ENCODE data around the gene NOVA1. TPM values are rescaled to one million over a fixed set of nuclear protein-coding genes. Genes with fewer than 3 reads are reported as not detected.
"Not testable (repeated sequence)": the region's sequence is repeated elsewhere in the genome, so short reads cannot be mapped to it uniquely, and the experiment has no call there.

The NOVA1 gene, protein sequence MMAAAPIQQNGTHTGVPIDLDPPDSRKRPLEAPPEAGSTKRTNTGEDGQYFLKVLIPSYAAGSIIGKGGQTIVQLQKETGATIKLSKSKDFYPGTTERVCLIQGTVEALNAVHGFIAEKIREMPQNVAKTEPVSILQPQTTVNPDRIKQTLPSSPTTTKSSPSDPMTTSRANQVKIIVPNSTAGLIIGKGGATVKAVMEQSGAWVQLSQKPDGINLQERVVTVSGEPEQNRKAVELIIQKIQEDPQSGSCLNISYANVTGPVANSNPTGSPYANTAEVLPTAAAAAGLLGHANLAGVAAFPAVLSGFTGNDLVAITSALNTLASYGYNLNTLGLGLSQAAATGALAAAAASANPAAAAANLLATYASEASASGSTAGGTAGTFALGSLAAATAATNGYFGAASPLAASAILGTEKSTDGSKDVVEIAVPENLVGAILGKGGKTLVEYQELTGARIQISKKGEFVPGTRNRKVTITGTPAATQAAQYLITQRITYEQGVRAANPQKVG
- total RNA-seq = under 1 TPM; 0.52 to 0.55 TPM
- not detected for polyA plus RNA-seq
- total RNA-seq = 0 to 0.17 (median 0.10) reads per million in 6 experiments

DNA sequence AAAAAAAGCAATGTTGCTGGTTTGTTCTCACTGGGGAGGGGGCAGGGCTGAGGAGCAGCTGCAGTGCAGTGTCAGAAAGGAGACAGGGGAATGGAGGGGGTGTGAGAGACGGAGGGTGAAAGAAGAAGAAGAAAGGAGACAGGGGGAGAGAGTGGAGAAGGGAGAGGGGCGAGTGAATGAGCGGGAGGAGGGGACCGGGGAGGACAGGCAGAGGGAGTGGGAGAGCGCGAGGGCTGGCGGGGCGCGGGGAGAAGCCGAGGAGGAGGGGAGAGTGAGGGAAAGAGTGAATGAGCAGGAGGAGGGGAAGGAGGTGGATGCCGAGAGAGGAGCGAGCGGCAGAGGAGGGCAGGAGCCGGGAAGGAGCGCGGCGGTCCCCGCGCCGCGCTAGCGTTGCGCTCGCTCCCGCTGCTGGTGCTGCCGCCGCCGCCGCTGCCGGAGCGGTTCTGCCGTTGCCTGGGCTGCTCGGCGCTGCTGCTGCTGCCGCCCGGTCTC, at the start of gene NOVA1:
Gene NOVA1, minus strand, starts transcription at position 445 of the 492 bp plus-strand sequence. CDS start 597 bp downstream, outside the sequence.
- ATAC-seq (peak in 1 of 2 donors; percentile 6), DNase-seq (no peak)
- POLR2A ChIA-PET = no interaction called here
- H3K4me1 Mint-ChIP-seq = peaks cover 0 to 3% (median 1%) of the 10 kb centered on the region in 4 donors
- H3K9me3 Mint-ChIP-seq = peaks cover 0 to 25% (median 10%) of the 10 kb centered on the region in 9 donors
- H3K27ac Mint-ChIP-seq = peak within 1 kb of the TSS in 3 of 10 donors; percentile 53 to 84 (median 66)
- peak within 1 kb of the TSS; percentile 22 to 79 (median 50) for H3K4me3 Mint-ChIP-seq
- H3K36me3 Mint-ChIP-seq = peaks cover 2 to 28% (median 7%) of the 10 kb centered on the region in 3 donors
- H3K27me3 Mint-ChIP-seq = peaks cover 23 to 43% (median 32%) of the 10 kb centered on the region in 5 donors

DNA sequence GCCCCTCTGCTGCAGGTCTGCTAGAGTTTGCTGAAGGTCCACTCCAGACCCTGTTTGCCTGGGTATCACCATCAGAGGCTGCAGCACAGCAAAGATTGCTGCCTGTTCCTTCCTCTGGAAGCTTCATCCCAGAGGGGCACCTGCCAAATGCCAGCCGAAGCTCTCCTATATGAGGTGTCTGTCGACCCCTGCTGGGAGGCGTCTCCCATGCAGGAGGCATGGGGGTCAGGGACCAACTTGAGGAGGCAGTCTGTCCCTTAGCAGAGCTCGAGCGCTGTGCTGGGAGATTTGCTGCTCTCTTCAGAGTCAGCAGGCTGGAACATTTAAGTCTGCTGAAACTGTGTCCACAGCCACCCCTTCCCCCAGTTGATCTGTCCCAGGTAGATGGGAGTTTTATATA, 47.2 kb upstream of the NOVA1 start:
- H3K27me3 Mint-ChIP-seq, POLR2A ChIA-PET, DNase-seq, ATAC-seq, H3K4me3 Mint-ChIP-seq, H3K27ac Mint-ChIP-seq, H3K4me1 Mint-ChIP-seq, H3K36me3 Mint-ChIP-seq: not testable (repeated sequence)
- peaks cover 9 to 72% (median 20%) of the 10 kb centered on the region in 9 donors for H3K9me3 Mint-ChIP-seq

DNA sequence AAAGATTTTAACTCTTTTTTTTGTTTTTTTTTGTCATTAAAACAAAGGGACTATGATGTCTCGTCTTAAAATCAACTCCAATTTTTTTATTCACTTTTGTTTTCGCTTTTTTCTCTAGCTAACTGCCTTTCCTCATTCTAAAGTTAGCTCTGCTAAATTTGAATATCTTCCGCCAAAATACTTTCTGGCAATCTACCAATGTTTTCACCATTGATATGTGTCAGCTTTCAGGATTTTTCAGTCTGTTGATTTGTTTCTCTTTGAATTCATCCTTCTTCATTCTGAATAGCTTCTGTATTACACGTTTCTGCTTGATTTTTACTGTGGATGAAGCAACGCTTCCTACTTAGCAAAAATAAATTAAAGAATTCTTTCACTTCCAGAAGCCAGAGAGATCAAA, 38.7 kb upstream of the NOVA1 start:
- DNase-seq = no peak
- Mint-ChIP-seq H3K9me3 (peaks cover 0 to 34% (median 8%) of the 10 kb centered on the region in 9 donors), H3K36me3 (peaks cover 0 to 4% (median 0%) of the 10 kb centered on the region in 3 donors), H3K4me3 (no peak overlapping the region), H3K27ac (no peak overlapping the region), H3K4me1 (no peaks in the 10 kb centered on the region), H3K27me3 (no peaks in the 10 kb centered on the region)
- no peak for ATAC-seq
- POLR2A ChIA-PET = no interaction called here

DNA sequence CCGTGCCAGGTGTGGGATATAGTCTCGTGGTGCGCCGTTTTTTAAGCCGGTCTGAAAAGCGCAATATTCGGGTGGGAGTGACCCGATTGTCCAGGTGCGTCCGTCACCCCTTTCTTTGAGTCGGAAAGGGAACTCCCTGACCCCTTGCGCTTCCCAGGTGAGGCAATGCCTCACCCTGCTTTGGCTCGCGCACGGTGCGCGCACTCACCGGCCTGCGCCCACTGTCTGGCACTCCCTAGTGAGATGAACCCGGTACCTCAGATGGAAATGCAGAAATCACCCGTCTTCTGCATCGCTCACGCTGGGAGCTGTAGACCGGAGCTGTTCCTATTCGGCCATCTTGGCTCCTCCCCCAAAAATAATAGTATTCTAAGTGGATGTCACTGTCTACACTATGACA, 37.1 kb upstream of the NOVA1 start:
- H3K27ac Mint-ChIP-seq, H3K4me1 Mint-ChIP-seq, H3K36me3 Mint-ChIP-seq, POLR2A ChIA-PET, H3K27me3 Mint-ChIP-seq, ATAC-seq, H3K4me3 Mint-ChIP-seq, DNase-seq: not testable (repeated sequence)
- H3K9me3 Mint-ChIP-seq = peaks cover 0 to 19% (median 3%) of the 10 kb centered on the region in 9 donors

DNA sequence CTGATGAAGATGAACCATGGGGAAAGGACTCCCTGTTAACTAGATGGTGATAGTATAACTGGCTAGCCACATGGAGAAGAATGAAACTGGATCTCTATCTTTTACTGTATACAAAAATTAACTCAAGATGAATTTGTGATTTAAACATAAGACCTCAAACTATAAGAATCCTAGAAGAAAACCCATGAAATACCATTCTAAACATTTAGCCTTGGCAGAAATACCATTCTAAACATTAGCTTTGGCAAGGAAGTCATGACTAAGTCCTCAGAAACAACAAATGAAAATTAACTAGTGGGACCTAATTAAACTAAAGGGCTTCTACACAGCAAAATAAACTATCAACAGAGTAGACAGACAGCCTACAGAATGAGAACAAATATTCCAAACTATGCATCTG, 28.4 kb upstream of the NOVA1 start:
- no peaks in the 10 kb centered on the region for H3K4me1 Mint-ChIP-seq
- ATAC-seq (no peak), DNase-seq (no peak)
- no peak overlapping the region for H3K27ac Mint-ChIP-seq
- H3K4me3 Mint-ChIP-seq = no peak overlapping the region
- H3K36me3 Mint-ChIP-seq = no peaks in the 10 kb centered on the region
- no peaks in the 10 kb centered on the region for H3K27me3 Mint-ChIP-seq
- POLR2A ChIA-PET = no interaction called here
- peaks cover 0 to 16% (median 11%) of the 10 kb centered on the region in 9 donors for H3K9me3 Mint-ChIP-seq

DNA sequence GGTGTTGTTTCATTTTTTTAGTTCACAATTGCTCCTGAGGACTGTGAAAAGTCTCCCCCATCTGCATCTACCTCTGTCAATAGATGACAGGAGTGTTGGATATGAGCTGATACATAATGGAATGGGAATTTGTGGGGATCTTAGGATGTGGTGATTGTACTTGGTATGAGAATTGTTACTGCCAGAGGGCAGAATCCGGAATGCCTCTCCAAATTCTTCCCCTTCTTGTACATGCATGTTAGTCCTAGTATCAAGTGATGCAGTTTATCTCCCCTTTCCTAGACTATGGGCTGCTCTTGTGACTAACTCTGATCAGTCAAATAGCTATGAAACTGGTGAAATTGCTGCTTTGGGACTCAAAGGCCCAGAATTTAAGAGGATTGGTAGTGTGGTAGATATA, 24.8 kb upstream of the NOVA1 start:
- ATAC-seq = no peak
- Mint-ChIP-seq H3K36me3 (no peaks in the 10 kb centered on the region), H3K9me3 (peaks cover 1 to 35% (median 8%) of the 10 kb centered on the region in 9 donors), H3K27me3 (no peaks in the 10 kb centered on the region), H3K4me3 (no peak overlapping the region), H3K4me1 (no peaks in the 10 kb centered on the region), H3K27ac (no peak overlapping the region)
- no peak for DNase-seq
- POLR2A ChIA-PET = no interaction called here

DNA sequence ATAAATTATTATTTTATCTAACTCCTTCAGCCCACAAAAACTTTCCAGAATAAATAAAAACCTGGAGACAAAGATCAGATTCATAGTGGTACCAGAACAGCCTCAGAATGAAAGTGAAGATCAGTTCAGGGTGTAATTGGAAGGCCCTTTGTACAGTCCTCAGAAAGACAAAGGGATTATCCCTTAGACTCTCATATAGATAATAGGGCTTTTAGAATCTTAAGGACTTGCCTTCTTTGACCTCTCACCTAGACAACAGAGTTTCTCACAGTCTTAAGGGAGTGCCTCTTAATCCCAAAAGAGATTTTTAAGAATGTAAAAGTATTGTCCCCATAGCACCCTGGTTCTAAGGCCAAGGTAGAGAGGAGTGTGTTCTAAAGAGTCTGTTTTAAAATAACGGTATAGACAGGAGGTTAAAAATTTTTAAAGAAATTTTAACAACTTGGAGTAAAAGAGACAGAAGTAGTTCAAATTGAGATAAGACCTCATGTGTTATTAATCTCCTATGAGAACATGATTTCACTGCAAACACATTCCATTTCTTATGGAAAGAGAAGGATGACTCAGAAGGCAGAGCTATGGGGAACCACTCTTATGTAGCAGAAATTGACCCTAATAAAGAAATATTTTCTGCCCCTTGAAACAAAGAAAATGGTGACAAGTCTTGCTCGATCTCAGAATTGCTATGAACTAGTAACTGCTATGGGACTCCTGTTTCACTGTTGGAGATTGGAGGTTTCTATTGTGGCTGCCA, 24.2 kb upstream of the NOVA1 start:
- H3K9me3 Mint-ChIP-seq = peaks cover 1 to 35% (median 6%) of the 10 kb centered on the region in 9 donors
- DNase-seq (no peak), ATAC-seq (no peak)
- POLR2A ChIA-PET = no interaction called here
- H3K27me3 Mint-ChIP-seq = no peaks in the 10 kb centered on the region
- no peaks in the 10 kb centered on the region for H3K4me1 Mint-ChIP-seq
- no peak overlapping the region for H3K4me3 Mint-ChIP-seq
- H3K27ac Mint-ChIP-seq = no peak overlapping the region
- no peaks in the 10 kb centered on the region for H3K36me3 Mint-ChIP-seq

DNA sequence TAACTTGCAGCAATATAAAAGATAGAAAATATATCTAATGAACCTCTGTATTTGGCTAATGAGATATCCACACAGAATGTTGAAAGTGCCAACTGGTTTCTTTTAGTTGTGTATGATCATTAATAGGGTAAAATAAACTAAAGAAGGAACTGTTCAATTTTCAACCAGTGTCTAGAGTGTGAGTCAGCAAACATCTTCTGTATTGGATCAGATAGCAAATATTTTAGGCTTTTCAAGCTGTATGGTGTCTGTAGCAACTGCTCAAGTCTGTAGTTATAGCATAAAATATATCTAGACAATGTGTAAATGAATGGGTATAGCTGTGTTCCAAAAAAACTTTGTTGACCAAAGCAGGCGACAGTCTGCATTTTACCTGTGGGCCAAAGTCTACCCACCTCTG, 23.5 kb upstream of the NOVA1 start:
- no peak overlapping the region for H3K27ac Mint-ChIP-seq
- POLR2A ChIA-PET = no interaction called here
- ATAC-seq (no peak), DNase-seq (no peak)
- no peak overlapping the region for H3K4me3 Mint-ChIP-seq
- peaks cover 0 to 29% (median 6%) of the 10 kb centered on the region in 9 donors for H3K9me3 Mint-ChIP-seq
- H3K4me1 Mint-ChIP-seq = no peaks in the 10 kb centered on the region
- no peaks in the 10 kb centered on the region for H3K27me3 Mint-ChIP-seq
- no peaks in the 10 kb centered on the region for H3K36me3 Mint-ChIP-seq

DNA sequence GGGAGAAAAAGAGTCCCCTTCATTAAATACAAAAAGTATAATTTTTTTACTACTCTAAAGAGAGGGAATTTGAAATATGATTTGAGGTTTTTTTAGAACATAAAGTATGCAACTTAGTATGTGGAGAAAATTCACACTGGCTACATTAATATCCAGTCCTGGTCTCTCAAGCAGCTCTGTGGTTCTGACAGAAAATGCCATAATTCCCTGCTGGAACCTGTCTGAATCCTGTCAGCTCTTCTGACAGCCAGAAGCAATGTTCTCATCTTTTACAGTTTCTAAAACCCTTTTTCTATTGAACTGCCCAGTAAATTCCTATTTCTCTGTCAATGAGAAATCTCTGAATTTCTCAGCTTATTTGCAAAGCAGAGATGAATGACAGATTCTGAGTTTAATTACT, 13.4 kb upstream of the NOVA1 start:
- Mint-ChIP-seq H3K9me3 (peaks cover 0 to 21% (median 11%) of the 10 kb centered on the region in 9 donors), H3K27me3 (no peaks in the 10 kb centered on the region), H3K4me3 (no peak overlapping the region), H3K4me1 (no peaks in the 10 kb centered on the region), H3K36me3 (no peaks in the 10 kb centered on the region), H3K27ac (no peak overlapping the region)
- no peak for ATAC-seq
- DNase-seq = no peak
- POLR2A ChIA-PET = no interaction called here

DNA sequence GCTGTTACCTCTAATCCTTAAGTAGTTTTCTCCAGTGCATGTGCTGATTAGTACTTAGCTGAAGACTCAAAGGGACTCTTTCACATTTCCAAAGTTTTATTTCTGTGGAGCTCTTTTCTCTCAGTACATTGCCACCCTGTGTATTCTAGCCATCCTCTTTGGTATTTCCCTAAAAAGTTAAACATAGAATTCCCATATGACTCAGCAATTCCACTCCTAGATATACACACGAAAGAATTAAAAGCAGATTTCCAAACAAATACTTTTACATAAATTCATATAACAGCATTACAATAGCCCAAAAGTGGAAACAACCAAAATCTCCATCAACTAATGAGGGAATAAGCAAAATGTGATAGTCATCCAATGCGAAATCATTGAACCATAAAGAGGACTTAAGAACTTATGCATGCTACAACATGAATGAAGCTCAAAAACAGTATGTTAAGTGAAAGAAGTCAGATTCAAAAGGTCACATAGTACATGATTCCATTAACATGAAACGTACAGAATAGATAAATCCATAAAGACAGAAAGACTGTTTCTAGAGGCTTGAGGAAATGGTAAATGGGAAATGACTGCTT, 9.0 kb upstream of the NOVA1 start:
- POLR2A ChIA-PET = no interaction called here
- Mint-ChIP-seq H3K27me3 (no peaks in the 10 kb centered on the region), H3K4me3 (no peak overlapping the region), H3K36me3 (no peaks in the 10 kb centered on the region), H3K4me1 (no peaks in the 10 kb centered on the region), H3K9me3 (peaks cover 0 to 15% (median 9%) of the 10 kb centered on the region in 9 donors), H3K27ac (no peak overlapping the region)
- ATAC-seq (no peak), DNase-seq (no peak)

DNA sequence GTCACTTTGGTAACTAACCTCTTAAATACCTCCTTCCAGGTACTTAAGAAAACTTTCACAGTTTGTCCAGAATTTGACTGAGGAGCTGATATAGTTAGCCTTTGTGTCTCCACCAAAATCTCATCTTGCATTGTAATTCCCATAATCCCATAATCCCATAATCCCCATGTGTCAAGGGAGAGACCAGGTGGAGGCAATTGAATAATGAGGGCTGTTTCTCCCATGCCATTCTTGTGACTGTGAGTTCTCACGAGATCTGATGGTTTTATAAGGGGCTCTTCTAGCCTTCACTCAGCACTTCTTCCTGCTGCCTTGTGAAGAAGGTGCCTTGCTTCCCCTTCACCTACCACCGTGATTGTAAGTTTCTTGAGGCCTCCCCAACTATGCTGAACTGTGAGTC, 7.8 kb upstream of the NOVA1 start:
- Mint-ChIP-seq H3K36me3 (no peaks in the 10 kb centered on the region), H3K4me3 (no peak overlapping the region), H3K4me1 (no peaks in the 10 kb centered on the region), H3K27ac (no peak overlapping the region), H3K27me3 (peaks cover 0 to 1% (median 0%) of the 10 kb centered on the region in 5 donors), H3K9me3 (peaks cover 0 to 14% (median 9%) of the 10 kb centered on the region in 9 donors)
- no peak for DNase-seq
- ATAC-seq = no peak
- POLR2A ChIA-PET = no interaction called here

DNA sequence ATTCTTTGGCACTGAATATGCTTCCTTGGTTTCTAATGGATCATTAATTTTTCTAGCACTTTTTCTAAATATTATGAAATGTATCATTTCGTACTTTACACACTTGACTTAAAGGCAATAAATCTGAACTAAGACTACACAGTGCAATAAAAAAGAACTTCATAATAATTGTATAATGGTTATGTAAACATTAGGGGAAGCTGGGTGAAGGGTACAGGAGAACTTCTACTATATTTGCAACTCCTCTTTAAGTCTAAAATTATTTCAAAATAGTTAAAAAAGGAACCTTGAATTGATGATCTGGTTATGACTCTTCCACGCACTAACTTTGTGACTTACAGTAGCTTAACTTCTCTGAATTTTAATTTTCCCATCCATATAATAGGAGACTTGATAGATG, 5.1 kb upstream of the NOVA1 start:
- H3K9me3 Mint-ChIP-seq = peaks cover 0 to 25% (median 7%) of the 10 kb centered on the region in 9 donors
- POLR2A ChIA-PET = no interaction called here
- H3K36me3 Mint-ChIP-seq = peaks cover 0 to 16% (median 4%) of the 10 kb centered on the region in 3 donors
- no peak overlapping the region for H3K27ac Mint-ChIP-seq
- DNase-seq (no peak), ATAC-seq (no peak)
- H3K4me1 Mint-ChIP-seq = no peaks in the 10 kb centered on the region
- peaks cover 18 to 22% (median 20%) of the 10 kb centered on the region in 5 donors for H3K27me3 Mint-ChIP-seq
- no peak overlapping the region for H3K4me3 Mint-ChIP-seq

Data from naive thymus-derived CD8-positive, alpha-beta T cell (primary cell).